H1 (cell line): ENCODE measurements around the gene HOXD4. TPM values are rescaled to one million over a fixed set of nuclear protein-coding genes. Genes with fewer than 3 reads are reported as not detected.

Experiments used
- CTCF ChIA-PET: fragments of 300-600 bp; sonication (Branson Sonifier 250); formaldehyde crosslinking; loops from one replicate; lab custom pipeline; 2021; ENCODE audit not compliant: partially characterized antibody; lab: Charles Lee
- POLR2A ChIA-PET: fragments of 300-600 bp; sonication (Branson Sonifier 250); formaldehyde crosslinking; loops from one replicate; lab custom pipeline; 2021; ENCODE audit warnings: inconsistent platforms; ENCODE audit not compliant: partially characterized antibody; lab: Charles Lee
- DNase-seq, 2 experiments: peaks; one replicate each; pipeline versions ENCODE4 v3.0.0 to v3.0.0-alpha.2; 2010 to 2022; ENCODE audit warnings: low spot score in 2 of 2, low read depth in 1 of 2, mixed read lengths in 1 of 2
- FAIRE-seq: peaks from 2 replicates; lab custom pipeline; 2011; peaks lifted over from hg19 to GRCh38; lab: Jason Lieb, UNC
- H2AFZ ChIP-seq: 2 replicates; pipeline ENCODE4 v1.8.1; 2012; ENCODE audit warnings: low read length, inconsistent platforms
- H2AK5ac ChIP-seq: 2 replicates; pipeline ENCODE4 v1.6.1; 2013; ENCODE audit warnings: low read depth, low read length
- H2BK120ac ChIP-seq: replicated peaks from 2 replicates; pipeline ENCODE3; 2013; ENCODE audit warnings: low read depth, low read length, inconsistent platforms
- H2BK12ac ChIP-seq: 2 replicates; pipeline ENCODE4 v1.6.1; 2013; ENCODE audit warnings: low read depth, low read length
- H2BK15ac ChIP-seq: 2 replicates; pipeline ENCODE4 v1.6.1; 2013; ENCODE audit warnings: low read length
- H2BK20ac ChIP-seq: 2 replicates; pipeline ENCODE4 v1.6.1; 2013; ENCODE audit warnings: low read length
- H2BK5ac ChIP-seq: 2 replicates; pipeline ENCODE4 v1.6.1; 2013; ENCODE audit warnings: low read depth, low read length
- H3K14ac ChIP-seq: 2 replicates; pipeline ENCODE4 v1.6.1; 2013; ENCODE audit warnings: inconsistent platforms; ENCODE audit not compliant: insufficient read length
- H3K18ac ChIP-seq: 2 replicates; pipeline ENCODE4 v1.6.1; 2013; ENCODE audit warnings: low read length; ENCODE audit errors: extremely low read depth
- H3K23ac ChIP-seq: 2 replicates; pipeline ENCODE4 v1.6.1; 2013; ENCODE audit warnings: inconsistent platforms; ENCODE audit not compliant: insufficient read length
- H3K23me2 ChIP-seq: 2 replicates; pipeline ENCODE4 v1.6.1; 2013; ENCODE audit warnings: low read depth, low read length
- H3K27ac ChIP-seq: 2 replicates; pipeline ENCODE4 v1.6.1; 2011; ENCODE audit warnings: low read depth, low read length, inconsistent platforms
- H3K27me3 ChIP-seq, 4 experiments: replicated peaks in 1 of 4; 1 replicate in 1 of 4; 2 replicates in 3 of 4; pipeline versions ENCODE4 v1.6.1 to v1.8.1; 2011 to 2013; ENCODE audit warnings: low read length in 3 of 4, mild to moderate bottlenecking in 3 of 4, inconsistent platforms in 2 of 4, mixed read lengths in 2 of 4, moderate library complexity in 1 of 4; ENCODE audit not compliant: control insufficient read depth in 3 of 4, insufficient read depth in 3 of 4; ENCODE audit errors: extremely low read depth in 1 of 4
- H3K36me3 ChIP-seq, 4 experiments: 2 replicates each; pipeline versions ENCODE4 v1.6.1 to v1.8.1; 2011 to 2013; ENCODE audit warnings: mild to moderate bottlenecking in 4 of 4, low read length in 3 of 4, moderate library complexity in 2 of 4, control low read depth in 1 of 4, inconsistent platforms in 1 of 4; ENCODE audit not compliant: insufficient read depth in 4 of 4, control insufficient read depth in 2 of 4
- H3K4ac ChIP-seq: replicated peaks from 2 replicates; pipeline ENCODE3; 2013; ENCODE audit warnings: low read length, low read depth, mixed read lengths, inconsistent platforms; ENCODE audit not compliant: insufficient read length
- H3K4me1 ChIP-seq, 4 experiments: replicated peaks in 1 of 4; 1 replicate in 1 of 4; 2 replicates in 3 of 4; pipeline versions ENCODE4 v1.6.1 to v1.8.1; 2011 to 2013; ENCODE audit warnings: low read length in 3 of 4, inconsistent platforms in 2 of 4, mixed read lengths in 1 of 4; ENCODE audit not compliant: insufficient read depth in 4 of 4, control insufficient read depth in 3 of 4
- H3K4me2 ChIP-seq, 2 experiments: 2 replicates each; pipeline versions ENCODE4 v1.6.1 to v1.8.1; 2011 to 2013; ENCODE audit warnings: low read depth in 2 of 2, low read length in 2 of 2, control low read depth in 1 of 2, inconsistent platforms in 1 of 2, mild to moderate bottlenecking in 1 of 2; ENCODE audit not compliant: insufficient read depth in 1 of 2
- H3K4me3 ChIP-seq, 4 experiments: fragments of 200-600, 300-600 bp in 1 of 4; sonication (generic), shearing (Covaris generic), sonication (Bioruptor Twin) in 1 of 4; 2 replicates each; pipeline versions ENCODE4 v1.5.1 to v1.8.1; 2011 to 2016; ENCODE audit warnings: low read length in 4 of 4, low read depth in 3 of 4, control low read depth in 2 of 4, inconsistent platforms in 2 of 4, mild to moderate bottlenecking in 2 of 4, mixed read lengths in 1 of 4, moderate library complexity in 1 of 4; ENCODE audit not compliant: insufficient read depth in 2 of 4; ENCODE audit errors: extremely low read depth in 1 of 4
- H3K56ac ChIP-seq: replicated peaks from 2 replicates; pipeline ENCODE3; 2013; ENCODE audit warnings: low read depth, mild to moderate bottlenecking, mixed read lengths, low read length, inconsistent platforms; ENCODE audit not compliant: insufficient read length
- H3K79me1 ChIP-seq: 2 replicates; pipeline ENCODE4 v1.6.1; 2013; ENCODE audit warnings: low read depth, low read length, control low read depth
- H3K79me2 ChIP-seq, 2 experiments: 2 replicates each; pipeline versions ENCODE4 v1.6.1 to v1.8.1; 2012 to 2013; ENCODE audit warnings: low read length in 2 of 2, mild to moderate bottlenecking in 2 of 2, inconsistent platforms in 1 of 2; ENCODE audit not compliant: insufficient read depth in 2 of 2, control insufficient read depth in 1 of 2
- H3K9ac ChIP-seq, 4 experiments: replicated peaks in 1 of 4; 1 replicate in 1 of 4; 2 replicates in 3 of 4; pipeline versions ENCODE4 v1.6.1 to v1.8.1; 2011 to 2013; ENCODE audit warnings: low read depth in 3 of 4, low read length in 3 of 4, control low read depth in 2 of 4, mild to moderate bottlenecking in 2 of 4, moderate library complexity in 2 of 4, inconsistent platforms in 1 of 4; ENCODE audit errors: extremely low read depth in 1 of 4
- H3K9me3 ChIP-seq, 2 experiments: 2 replicates each; pipeline versions ENCODE4 v1.6.1 to v1.8.1; 2012 to 2013; ENCODE audit warnings: mild to moderate bottlenecking in 2 of 2, moderate library complexity in 2 of 2, control low read depth in 1 of 2, inconsistent platforms in 1 of 2, low read depth in 1 of 2, low read length in 1 of 2, mixed read lengths in 1 of 2; ENCODE audit not compliant: insufficient read depth in 2 of 2
- H4K20me1 ChIP-seq, 2 experiments: replicated peaks in 1 of 2; 2 replicates each; pipeline versions ENCODE3 to v1.8.1; 2011 to 2013; ENCODE audit warnings: inconsistent platforms in 2 of 2, low read length in 2 of 2, mild to moderate bottlenecking in 1 of 2; ENCODE audit not compliant: insufficient read depth in 2 of 2, control insufficient read depth in 1 of 2
- H4K5ac ChIP-seq: 2 replicates; pipeline ENCODE4 v1.6.1; 2013; ENCODE audit warnings: low read length, low read depth, mixed read lengths, inconsistent platforms; ENCODE audit not compliant: insufficient read length
- H4K8ac ChIP-seq: 2 replicates; pipeline ENCODE4 v1.8.0; 2013; ENCODE audit warnings: mild to moderate bottlenecking, moderate library complexity, low read length, inconsistent platforms; ENCODE audit not compliant: insufficient read depth; ENCODE audit errors: extremely low read depth
- H4K91ac ChIP-seq: replicated peaks from 2 replicates; pipeline ENCODE3; 2013; ENCODE audit warnings: low read length, mixed read lengths, inconsistent platforms; ENCODE audit not compliant: insufficient read length
- CBX8 ChIP-seq: fragments of 300-800, 300-1000 bp; sonication (generic); IDR thresholded peaks from 2 replicates; pipeline ENCODE4 v1.7.1; 2016; ENCODE audit warnings: low read depth, low read length, borderline replicate concordance
- CTCF ChIP-seq, 3 experiments: IDR thresholded peaks; 1 replicate in 2 of 3; 2 replicates in 1 of 3; pipeline versions ENCODE4 v1.5.1 to v1.6.1; 2011; ENCODE audit warnings: low read length in 3 of 3, mild to moderate bottlenecking in 3 of 3, inconsistent platforms in 2 of 3, low read depth in 1 of 3, moderate library complexity in 1 of 3; ENCODE audit not compliant: insufficient read depth in 1 of 3; ENCODE audit errors: control extremely low read depth in 1 of 3
- JUND ChIP-seq: IDR thresholded peaks from 2 replicates; pipeline ENCODE4 v1.6.1; 2011; ENCODE audit warnings: mild to moderate bottlenecking, improper control_type of control experiment, low read length
- WGBS, 2 experiments: shearing (Covaris generic) in 1 of 2; methylation state at CpG; one replicate each; pipeline versions ENCODE4 v1.1.6 to v1.1.7; 2013 to 2015; ENCODE audit warnings: low lambda C conversion rate in 2 of 2, mixed read lengths in 2 of 2, inconsistent platforms in 1 of 2, low coverage in 1 of 2, missing lambda C conversion rate in 1 of 2; ENCODE audit not compliant: insufficient replicate concordance in 2 of 2, insufficient coverage in 1 of 2, insufficient read length in 1 of 2; ENCODE audit errors: extremely low coverage in 1 of 2, missing lambda C conversion rate in 1 of 2; 5-methylcytosine and 5-hydroxymethylcytosine counted together
- polyA plus RNA-seq, 7 experiments: library from polyadenylated mRNA; depleted of rRNA in 3 of 7; stranded (reverse) in 5 of 7; unstranded in 2 of 7; fragments of >200 nt in 5 of 7; fragments of 200-250 nt in 2 of 7; gene quantifications; 1 replicate in 5 of 7; 2 replicates in 1 of 7; 4 replicates in 1 of 7; pipeline versions ENCODE4 v1.2.1 to v1.2.3, GENCODE V29; 2011 to 2013; ENCODE audit warnings: missing spikeins in 2 of 7, mixed read lengths in 2 of 7
- total RNA-seq: library from RNA; stranded (reverse); fragmentation: NEBNext Ultra II Directional; extraction: Animal tissue kit (Norgen Biotek cat#: 25700); gene quantifications from 2 replicates; pipeline ENCODE4 v1.2.1, GENCODE V29; 2021

HOXD4 gene
- total and polyA plus RNA-seq, 2 of the 8 experiments (the other 6 are each of a cell fraction or from before 2014, with no cell fraction given) = not detected

- H3K27me3 ChIP-seq = peaks cover 95 to 99% (median 98%) of the 10 kb centered on the region in 4 experiments
- H2AFZ ChIP-seq = no peak overlapping the region
- no peak overlapping the region for H2BK20ac ChIP-seq
- H3K79me1 ChIP-seq = no peaks in the 10 kb centered on the region
- H3K79me2 ChIP-seq = no peaks in the 10 kb centered on the region
- no peak overlapping the region for H3K14ac ChIP-seq
- H4K5ac ChIP-seq = no peak overlapping the region
- 30% methylated on average over 7 of the region's 7 CpGs; no CpG with 5 or more reads in 1 of the 2 experiments for WGBS, 2 experiments
- FAIRE-seq = no peak
- no peak overlapping the region for H3K4me3 ChIP-seq
- H2BK120ac ChIP-seq = no peak overlapping the region
- peak; percentile 86 for TF ChIP-seq CBX8
- TF ChIP-seq CTCF (IDR thresholded peaks at IDR 0.05; ENCODE audit: control extremely low read depth in 1 of 3, insufficient read depth in 1 of 3, low read depth in 1 of 3, low read length in 3 of 3) = no peak
- TF ChIP-seq JUND = no peak
- no peak overlapping the region for H3K27ac ChIP-seq
- DNase-seq = no peak
- H3K4me1 ChIP-seq = peaks cover 0 to 12% (median 5%) of the 10 kb centered on the region in 4 experiments; a peak in 5 of 7 replicates
- H4K20me1 ChIP-seq = peaks cover 22 to 35% of the 10 kb centered on the region in 2 experiments
- H2BK12ac ChIP-seq = no peak overlapping the region
- ChIA-PET CTCF (interaction anchor here (0.5 to 5.4 kb wide), 26 partner anchors 8 to 840 kb away, joined by 3 to 42 read pairs (median 4); partner anchors contain the start of genes EVX2 and HOXD9), POLR2A (interaction anchor here (0.6 kb wide), 1 partner anchor 8 kb away, joined by 3 read pairs; no protein-coding TSS in a partner anchor)
- H3K23ac ChIP-seq = no peak overlapping the region
- peaks cover 0 to 8% (median 0%) of the 10 kb centered on the region in 4 experiments; a peak in 1 of 8 replicates for H3K36me3 ChIP-seq
- no peak overlapping the region for H4K91ac ChIP-seq
- no peaks in the 10 kb centered on the region for H3K9me3 ChIP-seq
- 0 out of 2 replicates have a peak, but pooled peaks cover 2% of the 10 kb centered on the region for H3K23me2 ChIP-seq
- no peak overlapping the region for H3K18ac ChIP-seq
- no peak overlapping the region for H3K56ac ChIP-seq
- H3K4ac ChIP-seq = no peak overlapping the region
- H4K8ac ChIP-seq = no peak overlapping the region
- no peak overlapping the region for H2AK5ac ChIP-seq
- no peak overlapping the region for H3K9ac ChIP-seq
- no peak overlapping the region for H2BK5ac ChIP-seq
- H3K4me2 ChIP-seq = no peak overlapping the region
- no peak overlapping the region for H2BK15ac ChIP-seq
These were observed 40.7 kb upstream of the HOXD4 start for GRCh38 chr2:176110415-176111308.
